ENCODE data around the gene DPP6.
"Not testable (repeated sequence)": the region's sequence is repeated elsewhere in the genome, so short reads cannot be mapped to it uniquely, and the experiment has no call there.

GRCh38 chr7:154163642-154164041 lies 111.4 kb downstream of the DPP6 start:
- not testable (repeated sequence) for TF ChIP-seq POLR2A (IDR thresholded peaks at IDR 0.05; ENCODE audit: low read length); GATA1 (IDR thresholded peaks at IDR 0.05; ENCODE audit: low read depth, low read length)
